Astrocyte of the hippocampus (primary cell): ENCODE data around the gene FGGY.
A peak's percentile ranks its signal among the peaks of the same experiment; 100 is the strongest.
"Not testable (repeated sequence)": the region's sequence is repeated elsewhere in the genome, so short reads cannot be mapped to it uniquely, and the experiment has no call there.

ENCODE experiments used
- DNase-seq: peaks from one replicate; pipeline ENCODE4 v3.0.0; 2011; ENCODE audit warnings: low read depth, low spot score

The FGGY gene

DNA sequence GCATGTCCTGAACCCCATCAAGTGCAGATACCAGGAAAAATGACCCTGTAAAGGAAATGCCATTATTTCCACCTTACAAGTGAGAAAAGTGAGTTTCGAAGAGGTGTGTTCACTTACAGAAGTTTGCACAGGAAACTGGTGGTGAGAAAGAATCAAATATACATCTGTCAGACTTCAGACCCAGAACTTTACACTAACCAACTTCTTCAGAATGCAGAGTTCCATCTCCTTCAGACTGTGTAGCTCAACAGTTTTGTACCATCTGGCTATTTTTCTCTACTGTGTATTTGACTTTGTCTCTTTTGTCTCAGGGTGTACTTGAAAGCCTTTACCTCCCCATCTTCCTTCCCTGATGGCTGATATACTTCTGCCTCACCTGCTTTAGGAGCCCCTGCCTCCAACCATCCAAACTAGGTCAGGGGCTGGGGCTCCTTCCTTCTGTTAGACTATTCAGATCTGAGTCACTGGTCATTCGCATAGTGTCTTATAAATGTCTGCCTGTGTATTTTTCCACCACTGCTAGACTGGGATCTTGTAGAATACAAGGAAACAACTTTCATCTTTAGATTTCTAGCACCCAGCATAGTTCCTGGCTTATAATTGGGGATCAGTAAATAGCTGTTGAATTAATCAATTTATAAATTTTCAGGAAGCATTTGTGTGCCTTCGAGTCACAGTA, 247.9 kb downstream of the FGGY start:
- DNase-seq = no peak

- DNase-seq = no peak
Observed at GRCh38 chr1:59545830-59546229, 248.9 kb downstream of the FGGY start.

DNA sequence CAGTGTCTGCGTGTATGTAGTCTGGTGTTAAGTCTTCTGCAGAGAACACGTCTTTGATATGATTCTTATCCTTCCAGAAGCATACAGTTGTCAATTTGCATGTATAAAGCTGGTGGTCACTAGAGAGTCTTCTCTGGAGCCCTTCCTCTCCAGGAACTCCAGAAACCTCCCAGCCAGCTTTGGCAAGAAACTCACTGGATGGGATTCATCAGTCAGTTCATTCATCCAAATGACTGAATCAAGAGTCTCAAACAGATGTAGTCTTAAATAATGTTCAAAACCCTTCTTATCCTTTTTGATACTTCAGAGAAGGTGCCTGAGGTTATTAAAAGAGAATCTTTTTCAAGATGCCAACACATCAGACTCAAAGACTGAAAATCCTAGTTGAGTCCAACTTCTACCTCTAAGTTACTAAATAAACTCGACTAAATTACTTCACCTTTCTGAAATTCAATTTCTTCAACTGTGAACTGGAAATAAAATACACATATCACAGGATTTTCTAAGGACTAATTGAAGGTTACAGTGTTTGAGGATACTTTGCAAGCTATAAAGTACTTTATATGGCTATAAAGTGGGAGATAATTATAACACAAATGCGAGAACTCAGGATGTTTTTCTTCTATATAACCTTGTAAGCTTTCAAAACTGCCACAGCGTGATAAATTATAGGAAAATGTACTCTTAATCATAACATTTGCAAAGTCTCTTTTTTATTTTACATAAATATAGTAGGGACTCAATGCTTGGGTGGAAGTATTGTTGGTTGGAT, 252.4 kb downstream of the FGGY start:
- DNase-seq = no peak

GRCh38 chr1:59549903-59550302, 253.0 kb downstream of the FGGY start:
- no peak for DNase-seq

DNA sequence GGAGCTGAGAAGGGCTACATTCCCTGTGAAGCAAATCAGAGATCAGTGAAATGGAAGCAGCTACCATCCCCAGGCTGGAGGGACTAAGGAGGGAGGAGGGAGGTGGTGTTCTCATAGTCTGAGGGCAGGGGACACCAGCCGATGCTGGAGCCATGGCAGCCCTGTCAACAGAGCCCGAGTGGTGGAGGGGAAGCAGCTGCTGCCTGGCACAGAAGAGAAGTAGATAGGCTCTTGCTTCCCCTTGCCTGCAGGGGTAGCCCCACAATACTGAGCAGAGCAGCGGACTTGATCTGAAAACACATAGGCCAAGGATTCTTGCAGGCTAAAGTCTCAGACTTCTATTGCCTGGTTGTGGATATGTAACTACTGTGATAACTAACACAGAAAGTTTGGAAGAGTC, 255.1 kb downstream of the FGGY start:
- DNase-seq = no peak

GRCh38 chr1:59553371-59553770, 256.5 kb downstream of the FGGY start:
- DNase-seq = peak; percentile 30

DNA sequence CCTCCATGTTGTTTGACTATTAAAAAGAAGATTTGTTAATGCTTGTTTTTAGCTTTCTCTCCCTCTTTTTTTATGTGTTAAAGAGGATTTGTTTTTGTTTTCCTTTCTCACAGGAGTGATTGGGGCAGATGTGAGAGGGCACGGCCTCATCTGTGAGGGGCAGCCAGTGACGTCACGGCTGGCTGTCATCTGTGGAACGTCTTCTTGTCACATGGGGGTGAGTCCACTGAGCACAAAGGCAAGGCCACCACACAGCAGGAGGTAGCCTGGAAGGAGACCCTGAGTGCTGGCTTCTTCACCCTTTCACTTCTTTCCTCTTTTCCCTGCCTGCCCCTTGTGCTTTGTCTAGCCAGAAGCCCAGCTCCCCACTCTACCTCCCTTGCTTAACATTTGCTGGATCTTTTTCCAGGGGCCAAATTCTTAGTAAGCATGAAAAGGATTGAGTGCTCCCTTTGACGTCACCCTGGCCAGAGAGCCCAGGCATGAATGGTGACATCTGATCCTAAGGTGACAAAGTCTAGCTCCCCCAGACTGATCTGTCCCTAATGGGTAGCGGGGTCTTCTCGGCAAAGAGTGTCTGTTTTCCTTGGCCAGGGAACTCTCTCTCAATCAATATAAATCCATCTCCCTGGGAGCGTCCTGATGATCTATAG, 257.2 kb downstream of the FGGY start:
- DNase-seq = no peak

- no peak for DNase-seq
Observed at GRCh38 chr1:59554752-59555151, 257.9 kb downstream of the FGGY start.

DNA sequence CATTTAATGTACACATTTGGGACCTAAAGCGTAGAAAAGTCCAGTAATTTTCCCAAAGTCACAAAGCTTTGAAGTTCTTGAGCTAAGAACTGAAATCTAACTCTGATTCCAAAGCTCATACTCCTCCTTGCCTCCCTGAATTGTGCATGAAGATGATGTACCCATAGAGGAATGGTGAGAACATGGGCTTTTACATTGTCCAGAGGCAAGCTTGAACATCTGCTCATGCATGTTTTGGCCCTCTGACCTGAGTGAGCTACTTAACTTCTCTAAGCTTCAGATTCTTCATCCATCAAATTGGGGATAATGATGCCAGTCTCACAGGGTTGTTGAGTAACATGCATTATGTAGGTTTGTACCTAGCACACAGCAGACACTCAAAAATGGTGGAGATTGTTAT, 259.5 kb downstream of the FGGY start:
- DNase-seq = no peak

DNA sequence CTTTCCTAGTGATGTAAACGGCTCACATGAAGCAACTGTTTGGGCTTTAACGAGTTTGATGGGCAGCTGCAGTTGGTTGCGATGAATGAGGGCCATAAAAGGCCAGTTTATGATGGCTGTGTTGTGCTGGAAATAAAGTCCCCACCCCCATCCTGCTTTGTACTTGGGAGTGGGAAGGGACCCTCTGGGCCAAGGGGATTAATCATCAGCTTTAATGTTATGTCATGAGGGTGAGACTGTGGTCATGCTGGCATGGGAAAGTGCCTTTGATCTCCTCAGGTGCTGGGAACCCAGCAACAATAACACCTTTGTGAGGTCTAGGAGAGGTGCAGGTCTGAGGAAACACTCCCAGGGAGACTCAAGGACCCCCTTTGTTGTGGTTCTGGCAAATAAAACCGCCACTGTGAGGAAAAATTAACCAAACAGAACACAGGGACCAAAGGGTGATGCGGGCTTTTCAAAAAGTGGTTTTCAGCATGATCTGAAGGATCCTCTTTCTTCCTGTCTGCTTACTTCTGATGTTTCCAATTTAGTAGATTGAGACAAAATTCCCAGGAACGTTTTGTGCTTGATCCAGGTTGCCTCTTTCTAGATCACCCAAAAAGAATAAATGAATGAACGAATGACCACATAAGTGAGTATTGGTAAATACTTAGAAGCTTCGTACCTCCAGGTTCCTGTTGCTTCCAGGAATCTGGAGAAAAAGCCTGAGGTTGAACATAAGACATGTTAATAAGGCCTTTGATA, 260.1 kb downstream of the FGGY start:
- peak; percentile 79 for DNase-seq

- DNase-seq = peak; percentile 19
Observed at GRCh38 chr1:59557549-59557885, 260.6 kb downstream of the FGGY start.

- not testable (repeated sequence) for DNase-seq
Observed at GRCh38 chr1:59558580-59558979, 261.7 kb downstream of the FGGY start.

DNA sequence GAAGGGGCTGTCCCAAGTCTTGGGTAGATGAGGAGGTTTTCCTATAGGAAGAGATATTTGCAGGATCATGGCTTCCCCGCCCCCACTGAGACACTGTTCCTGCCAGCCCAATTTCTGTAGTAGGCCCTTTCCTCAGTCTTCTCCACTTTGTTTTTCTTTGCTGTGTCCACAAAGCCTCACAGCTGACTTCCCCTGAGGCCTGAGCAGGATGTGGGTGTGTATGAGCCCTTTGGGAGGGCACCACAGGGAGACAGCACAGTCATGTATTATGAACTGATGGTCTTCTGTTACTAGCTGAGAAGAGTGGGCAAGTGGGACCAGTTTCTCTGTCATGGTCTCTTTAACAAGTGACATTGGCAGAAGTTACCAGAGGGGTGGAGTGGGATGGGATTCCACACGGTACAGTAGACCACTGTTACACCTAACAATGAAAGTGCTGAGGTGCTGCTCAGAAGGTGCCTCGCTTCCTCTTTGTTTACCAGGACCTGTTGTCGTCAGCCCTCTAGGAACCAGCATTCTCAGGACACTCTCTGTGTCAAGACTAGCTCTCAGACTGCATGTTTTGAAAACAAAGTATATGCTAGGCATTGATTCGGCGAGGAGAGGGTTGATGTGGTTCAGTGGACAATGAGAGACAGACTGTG, 264.0 kb downstream of the FGGY start:
- DNase-seq = no peak

DNA sequence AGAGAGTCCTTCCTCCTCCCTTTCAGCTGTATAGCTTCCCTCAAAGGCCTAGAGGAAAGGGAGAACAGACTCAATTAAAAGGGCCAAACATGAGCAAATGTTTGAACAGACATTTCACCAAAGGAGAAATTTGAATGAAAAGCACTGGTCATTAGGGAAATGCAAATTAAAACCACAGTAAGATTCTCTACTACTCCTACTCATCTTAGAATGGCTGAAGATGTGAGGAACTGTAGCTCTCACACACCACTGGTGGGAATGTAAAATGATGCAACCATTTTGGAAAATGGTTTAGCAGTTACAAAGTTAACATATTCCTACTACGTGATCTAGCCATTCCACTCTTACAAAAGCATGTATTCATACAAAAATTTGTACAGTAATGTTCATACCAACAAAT, 264.9 kb downstream of the FGGY start:
- DNase-seq = no peak

DNA sequence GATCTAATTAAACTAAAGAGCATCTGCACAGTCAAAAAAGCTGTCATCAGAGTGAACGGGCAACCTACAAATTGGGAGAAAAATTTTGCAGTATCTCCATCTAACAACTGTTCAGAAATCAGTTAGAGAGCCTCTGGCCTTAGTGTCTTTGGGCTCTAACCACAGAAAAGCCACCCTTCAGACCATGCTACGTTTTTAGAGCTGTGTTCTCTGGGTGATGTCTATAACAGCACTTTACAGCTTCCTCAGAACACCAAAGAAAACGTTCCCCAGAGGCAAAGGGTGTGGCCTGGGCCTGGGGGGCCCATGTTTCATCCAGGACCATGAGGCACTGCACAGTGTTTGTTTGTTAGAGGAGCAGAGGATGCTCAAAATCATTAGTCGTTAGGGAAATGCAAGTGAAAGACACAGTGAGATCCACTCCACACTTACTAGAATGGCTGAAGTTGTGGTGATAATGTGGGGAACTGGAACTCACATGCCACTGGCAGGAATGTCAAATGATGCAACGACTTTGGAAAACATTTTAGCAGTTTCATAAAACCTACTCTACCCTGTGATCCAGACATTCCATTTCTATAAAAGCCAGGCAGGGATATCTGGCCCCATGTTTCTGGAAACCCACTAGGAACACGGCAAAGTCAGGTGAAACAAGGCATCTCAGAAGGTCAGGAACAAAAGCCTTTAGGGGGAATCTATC, 267.4 kb downstream of the FGGY start:
- no peak for DNase-seq

DNA sequence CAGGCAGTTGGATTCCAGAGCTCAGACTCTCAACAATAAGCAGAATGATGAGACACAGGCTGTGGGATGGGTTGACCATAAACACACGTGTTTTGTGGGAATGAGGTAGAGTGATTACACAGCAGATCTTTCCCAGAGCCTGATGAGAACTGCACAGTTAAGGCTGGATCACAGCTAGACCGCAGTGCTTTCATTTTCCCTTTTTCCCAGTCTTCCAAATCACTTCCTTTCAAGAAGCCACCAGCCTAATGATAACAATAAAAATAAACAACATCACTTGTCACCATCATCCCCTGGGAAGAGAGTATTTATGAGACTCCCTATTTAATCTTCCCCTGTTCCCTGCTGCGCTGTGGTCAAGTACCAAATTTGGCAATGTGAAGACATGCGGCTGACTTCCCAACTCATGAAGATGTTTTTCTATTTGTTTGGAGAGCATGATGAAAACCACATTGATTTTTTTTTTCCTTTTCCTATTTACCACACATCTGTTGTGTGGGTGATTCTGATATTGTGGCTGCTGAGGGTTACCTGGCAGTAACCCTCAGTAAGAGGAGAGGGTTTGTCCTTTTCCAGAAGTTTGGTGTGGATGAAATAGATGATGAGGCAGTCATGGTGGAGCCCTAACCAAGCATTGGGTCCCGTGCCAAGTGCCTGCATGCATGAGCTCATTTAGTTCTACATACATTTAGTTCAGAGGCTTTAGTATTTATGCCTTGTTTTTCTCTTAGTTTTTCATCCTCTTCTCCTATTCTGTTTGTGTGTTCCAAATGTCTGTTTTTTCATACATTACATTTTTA, 268.9 kb downstream of the FGGY start:
- peak; percentile 16 for DNase-seq

DNA sequence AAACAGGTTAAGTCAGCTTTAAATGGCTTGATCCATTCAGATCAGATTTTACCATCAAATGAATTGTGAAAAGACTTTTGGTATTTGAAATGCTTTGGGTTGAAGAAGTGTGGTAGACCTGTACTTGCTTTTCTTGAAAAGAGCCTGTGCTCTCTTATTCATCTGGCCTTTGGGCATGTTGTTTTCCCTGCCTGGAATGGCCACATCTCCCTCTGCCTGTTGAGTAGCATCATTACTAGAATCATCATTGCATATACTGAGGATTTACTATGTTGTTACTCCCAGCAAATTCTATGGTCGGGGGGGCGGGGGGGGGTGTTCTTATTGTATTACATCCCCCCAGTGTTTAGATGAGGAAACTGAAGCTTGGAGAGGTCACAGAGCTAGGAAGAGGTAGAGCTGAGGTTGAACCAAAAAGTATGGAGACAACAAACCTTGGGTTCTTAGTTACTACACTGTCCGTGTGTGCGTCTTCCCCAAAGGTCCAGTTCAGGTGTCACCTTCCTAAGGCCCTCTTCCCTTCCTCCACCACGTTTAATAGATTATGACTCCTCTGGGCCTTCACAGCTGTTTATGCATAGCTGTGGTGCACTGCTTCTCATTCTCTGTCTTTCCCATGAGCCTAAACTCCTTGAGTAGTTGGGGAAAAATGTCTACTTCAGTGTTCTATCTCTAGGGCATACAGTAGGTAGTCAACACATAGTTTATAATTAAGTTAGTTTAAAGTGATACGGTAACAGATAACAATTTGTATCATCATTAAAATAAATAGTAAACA, 271.5 kb downstream of the FGGY start:
- no peak for DNase-seq

GRCh38 chr1:59569198-59569597, 272.3 kb downstream of the FGGY start:
- no peak for DNase-seq

- DNase-seq = no peak
Observed at GRCh38 chr1:59570524-59570923, 273.6 kb downstream of the FGGY start.
